K562 (cell line): ENCODE results near the gene FIG4. TPM values are rescaled to one million over a fixed set of nuclear protein-coding genes. Genes with fewer than 3 reads are reported as not detected.

Experiments
- ATAC-seq: fragments of 200-7000 bp; cut with Tn5 transposase; 3 replicates; pipeline ENCODE4 v1.9.1; 2020; ENCODE audit warnings: moderate library complexity
- BruUV-seq: library from RNA; stranded (reverse); fragments of 400-500 nt; replicated peaks from 2 replicates; lab custom pipeline; 2021; lab: Mats Ljungman, UMichigan
- CTCF ChIA-PET: fragments of 300-600 bp; formaldehyde crosslinking; extraction: SDS; loops from one replicate; lab custom pipeline; 2021; ENCODE audit warnings: low intra/inter-chr PET ratio; lab: Yijun Ruan, JAX
- POLR2A ChIA-PET: fragments of 300-600, 350-650 bp; sonication (Branson Sonifier 250); formaldehyde crosslinking; extraction: SDS; loops from one replicate; lab custom pipeline; 2021; ENCODE audit warnings: antibody characterized with exemption, inconsistent platforms; lab: Yijun Ruan, JAX
- DNase-seq, 4 experiments: peaks; one replicate each; pipeline versions ENCODE4 v3.0.0 to v3.0.0-alpha.2; 2011 to 2018; ENCODE audit warnings: low spot score in 3 of 4, mixed read lengths in 3 of 4; ENCODE audit errors: extremely low read depth in 1 of 4
- FAIRE-seq: peaks from 2 replicates; lab custom pipeline; 2011; peaks lifted over from hg19 to GRCh38; lab: Jason Lieb, UNC
- H2AFZ ChIP-seq: 2 replicates; pipeline ENCODE4 v1.6.0; 2011; ENCODE audit warnings: low read depth, low read length, control low read depth, inconsistent platforms
- H3K27ac ChIP-seq: fragments of 200-600 bp; 3 replicates; pipeline ENCODE4 v1.8.0; 2011; ENCODE audit warnings: low read depth, mild to moderate bottlenecking, control low read depth, inconsistent platforms, low read length, moderate library complexity, mixed read lengths; ENCODE audit errors: extremely low read depth
- H3K27me3 ChIP-seq, 2 experiments: fragments of 300-600 bp in 1 of 2; 2 replicates in 1 of 2; 3 replicates in 1 of 2; pipeline versions ENCODE4 v1.6.0 to v1.8.0; 2011; ENCODE audit warnings: inconsistent platforms in 2 of 2, low read length in 2 of 2, mild to moderate bottlenecking in 1 of 2, mixed read lengths in 1 of 2, moderate library complexity in 1 of 2; ENCODE audit not compliant: control insufficient read depth in 2 of 2, insufficient read depth in 2 of 2
- H3K36me3 ChIP-seq: fragments of 300-600 bp; 3 replicates; pipeline ENCODE4 v1.8.0; 2011; ENCODE audit warnings: mild to moderate bottlenecking, low read length, inconsistent platforms; ENCODE audit not compliant: control insufficient read depth, insufficient read depth
- H3K4me1 ChIP-seq, 2 experiments: fragments of 200-600 bp in 1 of 2; replicated peaks in 1 of 2; 2 replicates in 1 of 2; 3 replicates in 1 of 2; pipeline versions ENCODE4 v1.5.1 to v1.8.0; 2011; ENCODE audit warnings: inconsistent platforms in 2 of 2, low read length in 2 of 2, mild to moderate bottlenecking in 1 of 2, mixed read lengths in 1 of 2, moderate library complexity in 1 of 2; ENCODE audit not compliant: control insufficient read depth in 2 of 2, insufficient read depth in 2 of 2
- H3K4me2 ChIP-seq: 2 replicates; pipeline ENCODE4 v1.6.1; 2011; ENCODE audit warnings: low read length, control low read depth, inconsistent platforms, mixed read lengths; ENCODE audit not compliant: insufficient read depth
- H3K4me3 ChIP-seq: fragments of 200-600 bp; sonication (generic), shearing (Covaris generic); 2 replicates; pipeline ENCODE4 v1.5.1; 2016; ENCODE audit warnings: control low read depth, inconsistent platforms
- H3K79me2 ChIP-seq: fragments of 200-600 bp; 3 replicates; pipeline ENCODE4 v1.8.0; 2011; ENCODE audit warnings: low read length, inconsistent platforms; ENCODE audit not compliant: control insufficient read depth, insufficient read depth
- H3K9ac ChIP-seq, 2 experiments: 2 replicates each; pipeline versions ENCODE4 v1.6.0 to v1.6.1; 2011; ENCODE audit warnings: low read depth in 2 of 2, low read length in 2 of 2, control low read depth in 1 of 2, inconsistent platforms in 1 of 2, mild to moderate bottlenecking in 1 of 2, mixed read lengths in 1 of 2; ENCODE audit not compliant: insufficient read depth in 1 of 2
- H3K9me1 ChIP-seq: one replicate; pipeline ENCODE4 v1.6.0; 2011; ENCODE audit warnings: inconsistent platforms, mild to moderate bottlenecking, low read length, moderate library complexity; ENCODE audit not compliant: control insufficient read depth, insufficient read depth
- H3K9me3 ChIP-seq: replicated peaks from 2 replicates; pipeline ENCODE4 v1.5.1; 2011; ENCODE audit warnings: low read depth, low read length, inconsistent platforms; ENCODE audit not compliant: control insufficient read depth, insufficient read depth
- H4K20me1 ChIP-seq: replicated peaks from 2 replicates; pipeline ENCODE4 v1.6.1; 2011; ENCODE audit warnings: low read length, inconsistent platforms, mixed read lengths; ENCODE audit not compliant: control insufficient read depth, insufficient read depth
- BRD4 ChIP-seq: fragments of 200-600 bp; sonication (generic); IDR thresholded peaks from 2 replicates; pipeline ENCODE4 v1.6.1; 2017; ENCODE audit warnings: inconsistent platforms
- ELF1 ChIP-seq: fragments of 200-800 bp; sonication (Bioruptor generic); IDR thresholded peaks from 2 replicates; pipeline ENCODE4 v1.6.1; 2016; ENCODE audit warnings: missing genetic modification characterization, missing compliant biosample characterization
- EP300 ChIP-seq: IDR thresholded peaks from 2 replicates; pipeline ENCODE4 v1.6.1; 2012; ENCODE audit warnings: low read length, improper control_type of control experiment
- HDAC2 ChIP-seq: fragments of 450-650 bp; IDR thresholded peaks from 2 replicates; pipeline ENCODE4 v1.6.1; 2016; ENCODE audit warnings: mild to moderate bottlenecking
- HNRNPH1 ChIP-seq: fragments of 200-400 bp; formaldehyde crosslinking; optimal IDR thresholded peaks from 2 replicates; pipeline ENCODE3; 2017; ENCODE audit warnings: low read depth, mild to moderate bottlenecking, low read length, moderate library complexity
- SIN3A ChIP-seq, 2 experiments: fragments of 150-350 bp in 1 of 2; IDR thresholded peaks; 2 replicates each; pipeline ENCODE4 v1.6.1; 2011 to 2016; ENCODE audit warnings: borderline replicate concordance in 2 of 2, low read depth in 2 of 2, low read length in 2 of 2, mild to moderate bottlenecking in 2 of 2, moderate library complexity in 2 of 2; ENCODE audit not compliant: control insufficient read depth in 1 of 2
- SRSF1 ChIP-seq: fragments of 200-400 bp; formaldehyde crosslinking; IDR thresholded peaks from 2 replicates; pipeline ENCODE4 v1.6.1; 2017; ENCODE audit warnings: mild to moderate bottlenecking, low read depth, low read length, moderate library complexity
- TAF15 ChIP-seq: fragments of 200-400 bp; formaldehyde crosslinking; IDR thresholded peaks from 2 replicates; pipeline ENCODE4 v1.6.1; 2017; ENCODE audit warnings: mild to moderate bottlenecking, low read depth, low read length, moderate library complexity
- TCF7 ChIP-seq: sonication (generic); IDR thresholded peaks from 2 replicates; pipeline ENCODE4 v1.6.1; 2016; ENCODE audit warnings: antibody characterized with exemption, borderline replicate concordance
- TRIM24 ChIP-seq, 2 experiments: fragments of 450-650 bp; IDR thresholded peaks; 2 replicates each; pipeline ENCODE4 v1.6.1; 2016
- TSC22D4 ChIP-seq: fragments of 450-650 bp; IDR thresholded peaks from 2 replicates; pipeline ENCODE4 v1.6.1; 2016; ENCODE audit warnings: missing genetic modification characterization, missing biosample characterization, control low read depth
- YY1 ChIP-seq, 3 experiments: IDR thresholded peaks; 2 replicates each; pipeline ENCODE4 v1.6.1; 2011; ENCODE audit warnings: low read length in 2 of 3, mild to moderate bottlenecking in 2 of 3, moderate library complexity in 2 of 3, borderline replicate concordance in 1 of 3, control low read depth in 1 of 3, low read depth in 1 of 3; ENCODE audit not compliant: insufficient read depth in 3 of 3, insufficient replicate concordance in 2 of 3, control insufficient read depth in 1 of 3, insufficient read length in 1 of 3; ENCODE audit errors: extremely low read depth in 1 of 3
- ZNF124 ChIP-seq: sonication (generic); formaldehyde crosslinking; IDR thresholded peaks from 2 replicates; pipeline ENCODE4 v1.8.1; 2022; ENCODE audit warnings: missing genetic modification reagents
- ZNF23 ChIP-seq: fragments of 250-450 bp; sonication (Bioruptor Pico); IDR thresholded peaks from 2 replicates; pipeline ENCODE4 v1.4.0; 2020; ENCODE audit warnings: mild to moderate bottlenecking
- ZNF41 ChIP-seq: fragments of 250-450 bp; sonication (Bioruptor Pico); conservative IDR thresholded peaks from 2 replicates; pipeline ENCODE4 v1.4.0; 2020; ENCODE audit warnings: mild to moderate bottlenecking
- ZNF766 ChIP-seq: fragments of 200-800 bp; sonication (Bioruptor generic); conservative IDR thresholded peaks from 2 replicates; pipeline ENCODE4 v1.6.1; 2016; ENCODE audit warnings: missing genetic modification characterization, missing compliant biosample characterization
- WGBS: fragments of 100-300 bp; shearing (Covaris generic); methylation state at CpG from one replicate; pipeline ENCODE4 v1.1.6; 2016; ENCODE audit warnings: low coverage, mixed read lengths; ENCODE audit not compliant: insufficient coverage; ENCODE audit errors: missing lambda C conversion rate; 5-methylcytosine and 5-hydroxymethylcytosine counted together
- in situ Hi-C: fragments of 300-500 bp; cut with MboI; formaldehyde crosslinking; loops from 4 replicates; pipeline ENCODE4 v1.15.0; 2018; ENCODE audit warnings: inconsistent platforms, mixed read lengths
- intact Hi-C: fragments of 100-400 bp; cut with micrococcal nuclease; formaldehyde crosslinking; loops from 2 replicates; pipeline ENCODE4 v1.14.2; 2022
- polyA plus RNA-seq, 8 experiments: library from polyadenylated mRNA; depleted of rRNA in 4 of 8; stranded (reverse) in 5 of 8; unstranded in 3 of 8; fragments of >200 nt; fragmentation: Nextera tagmentation in 2 of 8; fragmentation: Illumina TruSeq in 1 of 8; extraction: Ambion mirVana in 2 of 8; extraction: Trizol in 1 of 8; gene quantifications; 2 replicates each; pipeline versions ENCODE4 v1.2.1 to v1.2.3, GENCODE V29; 2011 to 2014; ENCODE audit warnings: inconsistent platforms in 1 of 8, missing spikeins in 1 of 8
- total RNA-seq, 7 experiments: library from RNA; depleted of rRNA in 6 of 7; stranded (reverse); fragments of >200 nt in 6 of 7; fragmentation: Illumina TruSeq in 2 of 7; extraction: Trizol in 2 of 7; gene quantifications; 2 replicates each; pipeline versions ENCODE4 v1.2.1 to v1.2.3, GENCODE V29; 2011 to 2021; ENCODE audit warnings: low replicate concordance in 1 of 7
- TF ChIP-seq, protein P1 (sequence below), 2 experiments: IDR thresholded peaks; 2 replicates each; pipeline ENCODE4 v1.6.1; 2011; ENCODE audit warnings: borderline replicate concordance in 1 of 2, control low read depth in 1 of 2, low read depth in 1 of 2, low read length in 1 of 2, mild to moderate bottlenecking in 1 of 2, mixed read lengths in 1 of 2, moderate library complexity in 1 of 2; ENCODE audit not compliant: insufficient read depth in 1 of 2, insufficient read length in 1 of 2, poor library complexity in 1 of 2, severe bottlenecking in 1 of 2; ENCODE audit errors: extremely low read depth in 1 of 2

Gene FIG4
- total and polyA plus RNA-seq, 9 of the 15 experiments (the other 6 are each of a cell fraction or from before 2014, with no cell fraction given): 1.5 to 6.8 (median 4.3) TPM

DNA sequence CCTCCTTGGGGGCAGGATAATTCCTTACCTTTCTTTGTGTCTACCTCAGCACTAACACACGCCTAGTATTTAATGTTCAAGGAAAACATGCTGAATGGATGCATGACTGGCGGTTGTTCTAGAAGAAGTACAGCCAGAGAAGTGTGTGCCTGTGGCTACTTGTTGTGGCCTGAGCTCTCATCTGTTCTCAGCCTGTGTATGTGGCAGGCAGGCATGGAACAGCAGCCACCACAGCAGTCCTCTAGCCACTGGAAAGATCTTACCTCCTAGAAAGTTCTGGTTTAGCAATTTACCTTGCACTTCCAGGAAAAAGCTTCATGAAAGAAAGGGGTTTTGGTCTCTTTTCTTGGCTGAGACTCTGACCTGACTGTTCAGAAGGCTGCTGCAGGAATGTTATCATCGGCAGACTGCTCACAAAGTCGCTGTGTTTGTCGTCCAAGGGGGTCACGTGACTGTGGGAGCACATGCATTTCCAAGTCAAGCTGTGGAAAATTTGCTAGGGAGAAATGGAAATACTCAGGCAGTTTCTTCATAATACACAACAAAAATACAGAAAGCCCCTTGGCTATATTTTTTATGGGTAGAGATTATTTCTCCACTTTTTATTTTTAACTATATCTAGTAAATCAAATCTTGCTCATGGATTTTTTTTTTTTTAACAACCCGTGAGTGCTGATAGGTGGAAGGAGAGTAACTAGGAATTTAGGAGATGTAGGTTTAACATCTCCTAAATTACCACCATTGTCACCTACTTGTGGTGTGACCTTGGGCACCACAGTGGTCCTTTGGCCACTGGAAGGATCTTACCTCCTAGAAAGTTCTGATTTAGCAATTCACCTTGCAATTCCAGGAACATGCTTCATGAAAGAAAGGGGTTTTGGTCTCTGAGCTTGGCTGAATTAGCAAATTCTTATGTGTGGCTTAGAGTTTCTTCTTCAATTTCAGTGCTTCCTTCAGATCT is 176.2 kb downstream of the FIG4 start (continued):
- TF ChIP-seq, protein P1, sequence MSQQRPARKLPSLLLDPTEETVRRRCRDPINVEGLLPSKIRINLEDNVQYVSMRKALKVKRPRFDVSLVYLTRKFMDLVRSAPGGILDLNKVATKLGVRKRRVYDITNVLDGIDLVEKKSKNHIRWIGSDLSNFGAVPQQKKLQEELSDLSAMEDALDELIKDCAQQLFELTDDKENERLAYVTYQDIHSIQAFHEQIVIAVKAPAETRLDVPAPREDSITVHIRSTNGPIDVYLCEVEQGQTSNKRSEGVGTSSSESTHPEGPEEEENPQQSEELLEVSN (IDR thresholded peaks at IDR 0.05; ENCODE audit: borderline replicate concordance in 1 of 2, extremely low read depth in 1 of 2, insufficient read depth in 1 of 2, insufficient read length in 1 of 2, low read depth in 1 of 2, low read length in 1 of 2, poor library complexity in 1 of 2, severe bottlenecking in 1 of 2): no peak

- Histone ChIP-seq H3K9ac (no peak overlapping the region), H3K4me1 (no peaks in the 10 kb centered on the region), H3K9me1 (no peaks in the 10 kb centered on the region), H3K27me3 (no peaks in the 10 kb centered on the region), H3K27ac (no peak overlapping the region), H4K20me1 (no peaks in the 10 kb centered on the region), H2AFZ (no peak overlapping the region), H3K9me3 (no peaks in the 10 kb centered on the region), H3K79me2 (no peaks in the 10 kb centered on the region), H3K36me3 (no peaks in the 10 kb centered on the region), H3K4me2 (no peak overlapping the region), H3K4me3 (no peak overlapping the region)
- DNase-seq (no peak), FAIRE-seq (no peak), ATAC-seq (no peak)
- ChIA-PET CTCF (no interaction called here), POLR2A (no interaction called here)
- in situ Hi-C loops (no loop called here), intact Hi-C loops (no loop called here)
- TF ChIP-seq TCF7 (no peak), ZNF23 (CRISPR knock-in tag) (no peak), TAF15 (no peak), ZNF41 (CRISPR knock-in tag) (no peak), EP300 (no peak), HDAC2 (no peak), ZNF766 (CRISPR knock-in tag) (no peak), ZNF124 (no peak), TRIM24 (IDR thresholded peaks at IDR 0.05) (no peak), HNRNPH1 (no peak), SIN3A (IDR thresholded peaks at IDR 0.05; ENCODE audit: borderline replicate concordance in 2 of 2, control insufficient read depth in 1 of 2, low read depth in 2 of 2, low read length in 2 of 2) (no peak), ELF1 (tag) (no peak), BRD4 (no peak), SRSF1 (no peak), YY1 (IDR thresholded peaks at IDR 0.05; ENCODE audit: borderline replicate concordance in 1 of 3, control insufficient read depth in 1 of 3, extremely low read depth in 1 of 3, insufficient read depth in 3 of 3, insufficient read length in 1 of 3, insufficient replicate concordance in 2 of 3, low read depth in 1 of 3, low read length in 2 of 3) (no peak), TSC22D4 (no peak)
- 8% methylated on average over 2 of the region's 2 CpGs for WGBS
- BruUV-seq: no TSS peak
Observed at GRCh38 chr6:109867970-109868358, 176.9 kb downstream of the FIG4 start.
